ENCODE data around the gene MAD1L1.

MAD1L1 gene

GRCh38 chr7:2150445-2150815, 82.3 kb downstream of the MAD1L1 start:
- H3K27me3 ChIP-seq (ENCODE audit: insufficient read depth, low read length), result no peaks in the 10 kb centered on the region
- peak overlapping the region; percentile 20; the same call in 1 of the 2 replicates for H3K9ac ChIP-seq (ENCODE audit: low read depth, low read length)
- H3K4me1 ChIP-seq (ENCODE audit: insufficient read depth, low read length), result 0 out of 2 replicates have a peak, but pooled peaks cover 3% of the 10 kb centered on the region
- no peak overlapping the region for H3K4me3 ChIP-seq (ENCODE audit: low read length)
- H3K27ac ChIP-seq (ENCODE audit: low read depth, low read length), result 0 out of 2 replicates have a peak overlapping the region, but pooled peaks have one; percentile 24
- H3K9me3 ChIP-seq (ENCODE audit: insufficient read depth, low read depth, low read length), result no peaks in the 10 kb centered on the region
- peaks cover 19% of the 10 kb centered on the region for H3K36me3 ChIP-seq (ENCODE audit: insufficient read depth, low read length)
- 92% methylated on average over 10 of the region's 10 CpGs for WGBS

DNA sequence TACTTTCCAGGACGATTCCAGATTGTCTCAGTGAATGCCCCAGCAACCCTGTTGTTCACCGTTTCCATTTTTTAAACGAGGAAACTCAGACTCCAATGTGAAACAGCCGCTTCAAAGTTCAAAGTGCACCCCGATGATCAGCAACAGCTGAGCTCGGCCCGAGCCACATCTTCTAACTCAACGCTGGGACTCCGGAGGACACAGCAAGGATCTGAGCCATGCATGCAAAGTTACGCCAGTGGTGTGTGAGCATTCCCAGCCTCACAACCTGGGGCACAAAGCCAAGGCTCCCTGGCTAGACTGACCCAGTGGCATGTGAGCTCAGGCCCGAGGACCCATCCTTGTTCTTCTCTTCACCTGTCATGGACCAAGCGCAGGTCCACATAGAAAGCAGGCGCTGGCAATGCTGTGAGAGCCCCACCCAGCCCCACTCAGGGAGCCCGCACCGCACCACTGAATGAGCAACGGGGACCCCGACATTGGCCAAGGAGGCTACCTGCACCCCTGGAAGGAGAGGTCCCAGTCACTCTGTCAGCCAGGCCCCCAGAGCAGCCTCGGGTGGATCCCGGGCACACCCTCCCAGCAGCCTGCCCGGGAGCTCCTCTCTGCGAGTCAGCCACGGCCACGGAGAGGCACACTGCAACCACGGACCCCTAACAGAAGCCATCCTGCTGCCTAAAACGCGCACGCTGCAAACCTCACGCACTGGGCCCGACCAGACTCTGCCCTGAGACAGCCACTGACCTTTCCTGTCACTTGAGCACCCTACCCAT, 82.9 kb downstream of the MAD1L1 start:
- Histone ChIP-seq H3K27ac (ENCODE audit: low read depth, low read length) (no peak overlapping the region), H3K27me3 (ENCODE audit: insufficient read depth, low read length) (no peaks in the 10 kb centered on the region), H3K9ac (ENCODE audit: low read depth, low read length) (no peak overlapping the region), H3K4me1 (ENCODE audit: insufficient read depth, low read length) (0 out of 2 replicates have a peak, but pooled peaks cover 3% of the 10 kb centered on the region), H3K4me3 (ENCODE audit: low read length) (no peak overlapping the region), H3K9me3 (ENCODE audit: insufficient read depth, low read depth, low read length) (no peaks in the 10 kb centered on the region), H3K36me3 (ENCODE audit: insufficient read depth, low read length) (peaks cover 24% of the 10 kb centered on the region)
- WGBS, result 96% methylated on average over 29 of the region's 29 CpGs

GRCh38 chr7:2148814-2149213, 83.9 kb downstream of the MAD1L1 start:
- Histone ChIP-seq H3K27ac (ENCODE audit: low read depth, low read length) (no peak overlapping the region), H3K4me1 (ENCODE audit: insufficient read depth, low read length) (0 out of 2 replicates have a peak, but pooled peaks cover 3% of the 10 kb centered on the region)

DNA sequence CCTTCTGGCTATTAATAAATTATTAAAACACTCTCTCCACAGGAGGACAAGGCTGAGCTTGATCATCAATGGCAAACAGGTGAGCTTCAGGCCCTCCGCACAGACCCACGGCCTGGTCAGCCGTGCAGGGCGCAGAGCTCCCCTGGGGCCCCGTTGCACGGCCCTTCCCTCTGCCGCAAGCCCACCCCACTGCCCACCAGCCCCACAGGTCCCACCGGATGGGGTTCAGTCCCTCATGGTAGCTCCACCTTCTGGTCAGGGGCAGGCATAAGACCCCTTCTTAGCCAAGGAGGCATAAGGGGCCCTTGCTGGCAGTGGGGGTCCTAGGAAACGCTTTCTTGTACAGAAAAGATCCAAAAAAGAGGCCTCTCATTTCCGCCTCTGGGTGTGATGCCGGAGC, 84.6 kb downstream of the MAD1L1 start:
- H3K27me3 ChIP-seq (ENCODE audit: insufficient read depth, low read length), result no peaks in the 10 kb centered on the region
- H3K9ac ChIP-seq (ENCODE audit: low read depth, low read length), result no peak overlapping the region
- peaks cover 34% of the 10 kb centered on the region for H3K36me3 ChIP-seq (ENCODE audit: insufficient read depth, low read length)
- WGBS, result 92% methylated on average over 11 of the region's 11 CpGs
- no peak overlapping the region for H3K4me3 ChIP-seq (ENCODE audit: low read length)
- 0 out of 2 replicates have a peak, but pooled peaks cover 3% of the 10 kb centered on the region for H3K4me1 ChIP-seq (ENCODE audit: insufficient read depth, low read length)
- no peaks in the 10 kb centered on the region for H3K9me3 ChIP-seq (ENCODE audit: insufficient read depth, low read depth, low read length)
- no peak overlapping the region for H3K27ac ChIP-seq (ENCODE audit: low read depth, low read length)

More at GRCh38 chr7:2148814-2149213, 83.9 kb downstream of the MAD1L1 start:
- no peaks in the 10 kb centered on the region for H3K27me3 ChIP-seq (ENCODE audit: insufficient read depth, low read length)
- 96% methylated on average over 7 of the region's 7 CpGs for WGBS
- H3K9ac ChIP-seq (ENCODE audit: low read depth, low read length), result no peak overlapping the region
- H3K9me3 ChIP-seq (ENCODE audit: insufficient read depth, low read depth, low read length), result no peaks in the 10 kb centered on the region
- H3K36me3 ChIP-seq (ENCODE audit: insufficient read depth, low read length), result peaks cover 28% of the 10 kb centered on the region
- H3K4me3 ChIP-seq (ENCODE audit: low read length), result no peak overlapping the region

- H3K4me3 ChIP-seq (ENCODE audit: low read length), result no peak overlapping the region
- no peak overlapping the region for H3K27ac ChIP-seq (ENCODE audit: low read depth, low read length)
- no peaks in the 10 kb centered on the region for H3K27me3 ChIP-seq (ENCODE audit: insufficient read depth, low read length)
- peaks cover 35% of the 10 kb centered on the region for H3K36me3 ChIP-seq (ENCODE audit: insufficient read depth, low read length)
- 0 out of 2 replicates have a peak, but pooled peaks cover 3% of the 10 kb centered on the region for H3K4me1 ChIP-seq (ENCODE audit: insufficient read depth, low read length)
- WGBS, result 94% methylated on average over 35 of the region's 35 CpGs
- H3K9me3 ChIP-seq (ENCODE audit: insufficient read depth, low read depth, low read length), result no peaks in the 10 kb centered on the region
- H3K9ac ChIP-seq (ENCODE audit: low read depth, low read length), result no peak overlapping the region
These were observed 85.9 kb downstream of the MAD1L1 start for GRCh38 chr7:2146676-2147472.

GRCh38 chr7:2145835-2146580, 86.7 kb downstream of the MAD1L1 start:
- no peak overlapping the region for H3K27ac ChIP-seq (ENCODE audit: low read depth, low read length)
- peaks cover 35% of the 10 kb centered on the region for H3K36me3 ChIP-seq (ENCODE audit: insufficient read depth, low read length)
- no peak overlapping the region for H3K9ac ChIP-seq (ENCODE audit: low read depth, low read length)
- no peaks in the 10 kb centered on the region for H3K9me3 ChIP-seq (ENCODE audit: insufficient read depth, low read depth, low read length)
- H3K4me3 ChIP-seq (ENCODE audit: low read length), result no peak overlapping the region
- H3K4me1 ChIP-seq (ENCODE audit: insufficient read depth, low read length), result no peaks in the 10 kb centered on the region
- no peaks in the 10 kb centered on the region for H3K27me3 ChIP-seq (ENCODE audit: insufficient read depth, low read length)
- WGBS, result 97% methylated on average over 42 of the region's 42 CpGs

GRCh38 chr7:2144926-2145325, 87.8 kb downstream of the MAD1L1 start:
- H3K4me3 ChIP-seq (ENCODE audit: low read length), result no peak overlapping the region
- peaks cover 35% of the 10 kb centered on the region for H3K36me3 ChIP-seq (ENCODE audit: insufficient read depth, low read length)
- H3K9ac ChIP-seq (ENCODE audit: low read depth, low read length), result no peak overlapping the region
- no peak overlapping the region for H3K27ac ChIP-seq (ENCODE audit: low read depth, low read length)
- WGBS, result 95% methylated on average over 15 of the region's 15 CpGs
- no peaks in the 10 kb centered on the region for H3K9me3 ChIP-seq (ENCODE audit: insufficient read depth, low read depth, low read length)
- H3K4me1 ChIP-seq (ENCODE audit: insufficient read depth, low read length), result no peaks in the 10 kb centered on the region
- no peaks in the 10 kb centered on the region for H3K27me3 ChIP-seq (ENCODE audit: insufficient read depth, low read length)

GRCh38 chr7:2143981-2144595, 88.7 kb downstream of the MAD1L1 start:
- 95% methylated on average over 25 of the region's 25 CpGs for WGBS
- no peaks in the 10 kb centered on the region for H3K9me3 ChIP-seq (ENCODE audit: insufficient read depth, low read depth, low read length)
- no peaks in the 10 kb centered on the region for H3K27me3 ChIP-seq (ENCODE audit: insufficient read depth, low read length)
- H3K27ac ChIP-seq (ENCODE audit: low read depth, low read length), result no peak overlapping the region
- no peak overlapping the region for H3K9ac ChIP-seq (ENCODE audit: low read depth, low read length)
- no peaks in the 10 kb centered on the region for H3K4me1 ChIP-seq (ENCODE audit: insufficient read depth, low read length)
- peaks cover 35% of the 10 kb centered on the region for H3K36me3 ChIP-seq (ENCODE audit: insufficient read depth, low read length)
- no peak overlapping the region for H3K4me3 ChIP-seq (ENCODE audit: low read length)

DNA sequence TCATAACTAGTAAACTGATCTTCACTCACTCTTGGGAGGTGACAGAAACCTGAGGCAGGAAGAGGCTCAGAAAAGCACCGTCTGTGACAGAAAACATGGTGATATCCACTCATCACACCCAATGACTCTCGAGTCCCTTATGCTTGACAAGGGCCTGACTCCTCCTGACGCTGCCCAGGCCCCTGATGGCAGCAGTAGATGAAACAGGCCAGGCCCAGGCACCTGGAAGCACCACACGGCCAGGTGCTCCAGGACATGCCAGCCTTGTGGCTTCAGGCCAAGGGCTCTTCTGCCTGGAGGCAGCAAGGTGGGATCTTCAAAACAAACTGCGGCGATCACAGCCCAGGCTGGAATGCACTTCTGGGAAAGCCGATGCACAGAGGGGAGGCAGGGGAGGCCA, 89.3 kb downstream of the MAD1L1 start:
- Histone ChIP-seq H3K4me3 (ENCODE audit: low read length) (no peak overlapping the region), H3K9me3 (ENCODE audit: insufficient read depth, low read depth, low read length) (no peaks in the 10 kb centered on the region), H3K4me1 (ENCODE audit: insufficient read depth, low read length) (no peaks in the 10 kb centered on the region), H3K27ac (ENCODE audit: low read depth, low read length) (no peak overlapping the region), H3K9ac (ENCODE audit: low read depth, low read length) (no peak overlapping the region), H3K36me3 (ENCODE audit: insufficient read depth, low read length) (peaks cover 35% of the 10 kb centered on the region), H3K27me3 (ENCODE audit: insufficient read depth, low read length) (no peaks in the 10 kb centered on the region)
- WGBS, result 93% methylated on average over 7 of the region's 7 CpGs

DNA sequence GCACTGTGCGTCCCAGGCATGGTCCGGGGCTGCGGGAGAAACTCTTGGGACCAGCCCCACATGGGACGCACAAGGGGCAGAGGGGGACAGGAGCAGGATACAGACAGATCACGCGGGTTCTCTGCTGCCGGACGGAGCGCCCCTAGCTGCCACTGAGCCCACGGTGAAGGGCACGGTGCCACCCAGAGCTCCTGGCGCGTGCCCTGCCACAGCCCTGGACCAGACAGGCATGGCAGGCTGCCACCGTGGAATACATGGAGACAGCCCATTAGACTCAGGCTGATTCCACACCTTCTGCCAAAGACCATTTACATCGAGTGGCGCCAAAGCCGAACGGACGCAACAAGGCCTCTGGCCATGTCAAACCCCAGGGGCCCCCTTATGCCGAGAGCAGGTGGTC, 90.4 kb downstream of the MAD1L1 start:
- Histone ChIP-seq H3K9ac (ENCODE audit: low read depth, low read length) (no peak overlapping the region), H3K36me3 (ENCODE audit: insufficient read depth, low read length) (peaks cover 31% of the 10 kb centered on the region), H3K27me3 (ENCODE audit: insufficient read depth, low read length) (no peaks in the 10 kb centered on the region), H3K4me1 (ENCODE audit: insufficient read depth, low read length) (no peaks in the 10 kb centered on the region), H3K9me3 (ENCODE audit: insufficient read depth, low read depth, low read length) (no peaks in the 10 kb centered on the region), H3K4me3 (ENCODE audit: low read length) (no peak overlapping the region), H3K27ac (ENCODE audit: low read depth, low read length) (no peak overlapping the region)
- 97% methylated on average over 20 of the region's 20 CpGs for WGBS

Data from HUES64 (cell line).